ENCODE results near the gene RAPGEF2. TPM values are rescaled to one million over a fixed set of nuclear protein-coding genes. Genes with fewer than 3 reads are reported as not detected.

The RAPGEF2 gene
- total and polyA plus RNA-seq, 10 of the 15 experiments (the other 5 are each of a cell fraction or from before 2014, with no cell fraction given) = 0.31 to 24.0 (median 2.9) TPM

DNA sequence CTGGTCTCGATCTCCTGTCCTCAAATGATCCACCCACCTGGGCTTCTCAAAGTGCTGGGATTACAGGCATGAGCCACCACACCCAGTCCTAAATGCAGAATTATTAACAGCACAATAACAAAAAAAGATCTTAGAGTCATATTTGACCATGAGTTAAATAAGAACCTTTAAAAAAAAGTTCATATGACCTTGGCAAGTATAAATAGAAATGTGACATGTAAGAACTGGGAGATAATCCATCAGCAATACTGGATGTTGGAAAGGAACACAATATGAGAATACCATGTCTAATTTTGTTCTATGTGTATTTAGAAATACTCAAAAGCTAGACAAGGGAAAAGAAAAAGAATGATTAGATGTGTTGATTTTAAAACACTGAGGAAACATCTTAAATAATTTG, 231.6 kb downstream of the RAPGEF2 start:
- no peak overlapping the region for H3K4me3 ChIP-seq
- TF ChIP-seq FOXM1 (IDR thresholded peaks at IDR 0.05; ENCODE audit: low read depth, low read length) (no peak), MTA3 (IDR thresholded peaks at IDR 0.05; ENCODE audit: borderline replicate concordance, low read length) (no peak), IKZF2 (IDR thresholded peaks at IDR 0.05) (no peak), NR2C1 (IDR thresholded peaks at IDR 0.05) (no peak)
- no peaks in the 10 kb centered on the region for H3K27me3 ChIP-seq (replicated peaks in 1 of 2; ENCODE audit: control insufficient read depth in 2 of 2, insufficient read depth in 2 of 2, low read length in 1 of 2)
- intact Hi-C loops (cut with micrococcal nuclease; ENCODE audit: unreplicated experiment) (no loop called here), in situ Hi-C loops (cut with MboI) (no loop called here)
- no peak overlapping the region for H3K27ac ChIP-seq (ENCODE audit: control insufficient read depth, insufficient read depth)
- no peak for FAIRE-seq
- no peak overlapping the region for H3K9ac ChIP-seq (ENCODE audit: control insufficient read depth, insufficient read depth, low read length)
- no peaks in the 10 kb centered on the region for H3K4me1 ChIP-seq (ENCODE audit: control insufficient read depth, insufficient read depth, low read length)
- WGBS (ENCODE audit: insufficient coverage, insufficient replicate concordance, low lambda C conversion rate, missing lambda C conversion rate) = 89% methylated on average over 1 of the region's 1 CpG
- ChIA-PET SMC1A (ENCODE audit: uncharacterized antibody, unreplicated experiment) (interaction anchor here (1.2 to 1.4 kb wide), 2 partner anchors 9 to 32 kb away, joined by 3 read pairs; no protein-coding TSS in a partner anchor), CTCF (interaction anchor here (0.7 kb wide), 1 partner anchor 117 kb away, joined by 3 read pairs; no protein-coding TSS in a partner anchor), POLR2A (interaction anchor here (0.6 kb wide), 1 partner anchor 462 kb away, joined by 3 read pairs; no protein-coding TSS in a partner anchor), RAD21 (ENCODE audit: unreplicated experiment) (interaction anchor here (1.1 kb wide), 1 partner anchor 18 kb away, joined by 3 read pairs; no protein-coding TSS in a partner anchor)
- no peaks in the 10 kb centered on the region for H3K79me2 ChIP-seq (ENCODE audit: control insufficient read depth, insufficient read depth, low read length)
- H2AFZ ChIP-seq (ENCODE audit: control insufficient read depth, low read depth, low read length) = no peak overlapping the region
- BruUV-seq (replicated peaks) = no TSS peak
- H3K4me2 ChIP-seq (ENCODE audit: control insufficient read depth, insufficient read depth) = no peak overlapping the region
- H3K9me3 ChIP-seq (replicated peaks; ENCODE audit: control insufficient read depth, insufficient read depth, low read length) = no peaks in the 10 kb centered on the region
- DNase-seq (ENCODE audit: low read depth, low spot score) = no peak
- peaks cover 0 to 9% of the 10 kb centered on the region in 2 experiments; a peak in 2 of 4 replicates for H3K36me3 ChIP-seq (ENCODE audit: control insufficient read depth in 2 of 2, insufficient read depth in 2 of 2, low read length in 1 of 2)
- no peaks in the 10 kb centered on the region for H4K20me1 ChIP-seq (ENCODE audit: control insufficient read depth, insufficient read depth)
- no peak for ATAC-seq

- WGBS (ENCODE audit: insufficient coverage, insufficient replicate concordance, low lambda C conversion rate, missing lambda C conversion rate) = 98% methylated on average over 2 of the region's 2 CpGs
- H4K20me1 ChIP-seq (ENCODE audit: control insufficient read depth, insufficient read depth) = no peaks in the 10 kb centered on the region
- intact Hi-C loops (cut with micrococcal nuclease; ENCODE audit: unreplicated experiment) (no loop called here), in situ Hi-C loops (cut with MboI) (no loop called here)
- CTCF ChIA-PET = interaction anchor here (1.3 kb wide), 1 partner anchor 8 kb away, joined by 4 read pairs; no protein-coding TSS in a partner anchor
- TF ChIP-seq SUPT20H (IDR thresholded peaks at IDR 0.05; ENCODE audit: borderline replicate concordance, control insufficient read depth, low read depth, low read length) (no peak), PAX5 (IDR thresholded peaks at IDR 0.05; ENCODE audit: borderline replicate concordance, low read depth, low read length) (no peak), KDM1A (IDR thresholded peaks at IDR 0.05; ENCODE audit: borderline replicate concordance) (no peak)
- POLR2A ChIA-PET = no interaction called here
- RAD21 ChIA-PET (ENCODE audit: unreplicated experiment) = no interaction called here
- peaks cover 0 to 8% of the 10 kb centered on the region in 2 experiments; a peak in 1 of 4 replicates for H3K36me3 ChIP-seq (ENCODE audit: control insufficient read depth in 2 of 2, insufficient read depth in 2 of 2, low read length in 1 of 2)
- H3K4me1 ChIP-seq (ENCODE audit: control insufficient read depth, insufficient read depth, low read length) = no peaks in the 10 kb centered on the region
- H2AFZ ChIP-seq (ENCODE audit: control insufficient read depth, low read depth, low read length) = no peak overlapping the region
- FAIRE-seq (no peak), ATAC-seq (no peak), DNase-seq (ENCODE audit: low read depth, low spot score) (no peak)
- no peak overlapping the region for H3K27ac ChIP-seq (ENCODE audit: control insufficient read depth, insufficient read depth)
- no peaks in the 10 kb centered on the region for H3K9me3 ChIP-seq (replicated peaks; ENCODE audit: control insufficient read depth, insufficient read depth, low read length)
- H3K79me2 ChIP-seq (ENCODE audit: control insufficient read depth, insufficient read depth, low read length) = no peaks in the 10 kb centered on the region
- no peak overlapping the region for H3K4me2 ChIP-seq (ENCODE audit: control insufficient read depth, insufficient read depth)
- no peak overlapping the region for H3K4me3 ChIP-seq
- no peaks in the 10 kb centered on the region for H3K27me3 ChIP-seq (replicated peaks in 1 of 2; ENCODE audit: control insufficient read depth in 2 of 2, insufficient read depth in 2 of 2, low read length in 1 of 2)
- no peak overlapping the region for H3K9ac ChIP-seq (ENCODE audit: control insufficient read depth, insufficient read depth, low read length)
- BruUV-seq (replicated peaks) = no TSS peak
- SMC1A ChIA-PET (ENCODE audit: uncharacterized antibody, unreplicated experiment) = interaction anchor here (0.7 kb wide), 1 partner anchor 30 kb away, joined by 3 read pairs; no protein-coding TSS in a partner anchor
These were observed 234.2 kb downstream of the RAPGEF2 start for GRCh38 chr4:159337041-159337440.
